Lower leg skin (tissue), 4 donors: ENCODE measurements around the gene FBXL14. TPM values are rescaled to one million over a fixed set of nuclear protein-coding genes. Genes with fewer than 3 reads are reported as not detected.
A peak's percentile ranks its signal among the peaks of the same experiment; 100 is the strongest.
"Not testable (repeated sequence)": the region's sequence is repeated elsewhere in the genome, so short reads cannot be mapped to it uniquely, and the experiment has no call there.

Source experiments
- DNase-seq, 2 donors: peaks; one replicate each; pipeline ENCODE4 v3.0.0-alpha.2; 2019; ENCODE audit warnings: low spot score in 2 of 2
- H3K4me3 ChIP-seq: fragments of 200-600 bp; sonication (generic); 2 replicates; pipeline ENCODE4 v1.5.1; 2017; ENCODE audit warnings: mild to moderate bottlenecking, low read depth; ENCODE audit not compliant: poor library complexity, severe bottlenecking
- POLR2A ChIP-seq, 2 donors: fragments of 450-650 bp; IDR thresholded peaks; one replicate each; pipeline ENCODE4 v1.6.1; 2016 to 2017; ENCODE audit warnings: antibody characterized with exemption in 2 of 2, mild to moderate bottlenecking in 1 of 2, moderate library complexity in 1 of 2
- WGBS, 2 donors: methylation state at CpG; one replicate each; pipeline ENCODE4 v1.1.5; 2018; 5-methylcytosine and 5-hydroxymethylcytosine counted together
- intact Hi-C: fragments of 100-400 bp; cut with DNase I; formaldehyde crosslinking; loops from one replicate; pipeline ENCODE4 v1.15.0; 2023; ENCODE audit warnings: low total_unique reads
- total RNA-seq, 4 donors: library from RNA; depleted of rRNA; stranded (reverse); fragments of >200 nt; gene quantifications; one replicate each; pipeline ENCODE4 v1.1.0, GENCODE V29; 2016
- TF ChIP-seq, protein P1 (sequence below), 3 donors: fragments of 450-650 bp; IDR thresholded peaks; one replicate each; pipeline ENCODE4 v1.5.1; 2016; ENCODE audit warnings: antibody characterized with exemption in 3 of 3, mild to moderate bottlenecking in 3 of 3, moderate library complexity in 2 of 3

FBXL14 gene
- total RNA-seq, 4 donors from 2014 or later, result 9.3 to 12.8 (median 10.9) TPM

DNA sequence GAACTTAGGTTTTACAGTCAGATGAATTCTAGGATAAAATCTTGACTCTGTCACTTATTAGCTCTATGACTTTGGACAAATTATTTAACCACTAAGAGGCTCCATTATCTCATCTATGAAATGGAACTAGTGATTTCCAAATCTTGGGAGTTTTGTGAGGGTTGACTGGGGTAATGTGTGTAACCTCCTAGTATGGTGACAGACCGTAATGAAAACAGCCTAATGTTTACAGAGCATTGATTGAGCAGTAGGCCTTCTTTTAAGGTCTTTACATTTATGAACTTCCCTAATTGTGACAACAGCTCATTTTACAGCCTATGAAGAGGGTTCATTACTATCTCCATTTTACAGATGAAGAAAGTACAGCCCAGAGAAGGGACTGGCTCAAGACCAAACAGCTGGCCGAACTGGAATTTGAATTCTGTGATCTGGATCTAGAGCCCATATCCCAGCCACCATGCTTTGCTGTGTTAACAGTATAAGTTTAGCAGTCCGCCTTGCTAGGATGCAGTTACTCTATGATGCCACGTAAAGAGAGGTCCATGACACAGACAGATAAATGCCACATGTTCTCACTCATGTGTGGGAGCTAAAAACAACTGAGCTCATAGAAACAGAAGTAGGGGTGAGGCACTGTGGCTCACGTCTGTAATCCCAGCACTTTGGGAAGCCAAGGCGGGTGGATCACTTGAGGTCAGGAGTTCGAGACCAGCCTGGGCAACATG, 9.1 kb upstream of the FBXL14 start:
- intact Hi-C loops, result no loop called here
- TF ChIP-seq POLR2A (IDR thresholded peaks at IDR 0.05), result no peak
- TF ChIP-seq, protein P1, sequence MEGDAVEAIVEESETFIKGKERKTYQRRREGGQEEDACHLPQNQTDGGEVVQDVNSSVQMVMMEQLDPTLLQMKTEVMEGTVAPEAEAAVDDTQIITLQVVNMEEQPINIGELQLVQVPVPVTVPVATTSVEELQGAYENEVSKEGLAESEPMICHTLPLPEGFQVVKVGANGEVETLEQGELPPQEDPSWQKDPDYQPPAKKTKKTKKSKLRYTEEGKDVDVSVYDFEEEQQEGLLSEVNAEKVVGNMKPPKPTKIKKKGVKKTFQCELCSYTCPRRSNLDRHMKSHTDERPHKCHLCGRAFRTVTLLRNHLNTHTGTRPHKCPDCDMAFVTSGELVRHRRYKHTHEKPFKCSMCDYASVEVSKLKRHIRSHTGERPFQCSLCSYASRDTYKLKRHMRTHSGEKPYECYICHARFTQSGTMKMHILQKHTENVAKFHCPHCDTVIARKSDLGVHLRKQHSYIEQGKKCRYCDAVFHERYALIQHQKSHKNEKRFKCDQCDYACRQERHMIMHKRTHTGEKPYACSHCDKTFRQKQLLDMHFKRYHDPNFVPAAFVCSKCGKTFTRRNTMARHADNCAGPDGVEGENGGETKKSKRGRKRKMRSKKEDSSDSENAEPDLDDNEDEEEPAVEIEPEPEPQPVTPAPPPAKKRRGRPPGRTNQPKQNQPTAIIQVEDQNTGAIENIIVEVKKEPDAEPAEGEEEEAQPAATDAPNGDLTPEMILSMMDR (IDR thresholded peaks at IDR 0.05), result no peak
- H3K4me3 ChIP-seq, result no peak overlapping the region
- WGBS, 2 donors, result 81 to 84% methylated on average over 7 of the region's 7 CpGs
- DNase-seq, result no peak

DNA sequence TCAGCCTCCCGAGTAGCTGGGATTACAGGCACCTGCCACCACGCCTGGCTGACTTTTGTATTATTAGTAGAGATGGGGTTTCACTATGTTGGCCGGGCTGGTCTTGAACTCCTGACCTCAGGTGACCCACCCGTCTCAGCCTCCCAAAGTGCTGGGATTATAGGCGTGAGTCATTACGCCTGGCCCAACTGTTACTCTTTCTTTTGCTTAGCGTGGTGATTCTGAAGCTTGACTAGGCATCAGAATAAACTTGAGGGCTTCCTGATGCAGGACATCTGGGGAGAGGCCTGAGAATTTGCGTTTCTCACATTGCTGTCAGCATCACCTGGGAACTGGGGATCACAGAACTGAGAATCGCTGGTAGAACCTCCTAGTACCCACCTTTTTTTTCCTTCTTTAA, 8.3 kb upstream of the FBXL14 start:
- intact Hi-C loops, DNase-seq, H3K4me3 ChIP-seq: not testable (repeated sequence)
- 89 to 92% methylated on average over 9 of the region's 9 CpGs for WGBS, 2 donors

DNA sequence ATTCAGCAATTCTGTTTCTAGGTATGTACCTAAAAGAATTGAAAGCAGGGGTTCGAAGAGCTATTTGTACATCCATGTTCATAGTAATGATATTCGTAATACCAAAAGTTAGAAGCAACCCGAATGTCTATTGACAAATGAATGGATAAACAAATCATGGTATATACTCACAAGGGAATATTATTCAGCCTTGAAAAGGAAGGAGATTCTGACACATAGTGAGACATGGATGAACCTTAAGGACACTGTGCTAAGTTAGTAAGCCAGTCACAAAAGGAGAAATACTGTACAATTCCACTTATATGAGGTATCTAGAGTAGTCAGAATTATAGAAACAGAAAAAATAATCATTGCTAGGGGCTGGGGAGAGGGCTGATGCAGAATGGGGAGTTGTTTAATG, 4.4 kb upstream of the FBXL14 start:
- H3K4me3 ChIP-seq, result no peak overlapping the region
- intact Hi-C loops, result no loop called here
- 94 to 97% methylated on average over 3 of the region's 3 CpGs for WGBS, 2 donors
- TF ChIP-seq, protein P1 (IDR thresholded peaks at IDR 0.05), result no peak
- TF ChIP-seq POLR2A (IDR thresholded peaks at IDR 0.05), result no peak
- DNase-seq, result no peak

DNA sequence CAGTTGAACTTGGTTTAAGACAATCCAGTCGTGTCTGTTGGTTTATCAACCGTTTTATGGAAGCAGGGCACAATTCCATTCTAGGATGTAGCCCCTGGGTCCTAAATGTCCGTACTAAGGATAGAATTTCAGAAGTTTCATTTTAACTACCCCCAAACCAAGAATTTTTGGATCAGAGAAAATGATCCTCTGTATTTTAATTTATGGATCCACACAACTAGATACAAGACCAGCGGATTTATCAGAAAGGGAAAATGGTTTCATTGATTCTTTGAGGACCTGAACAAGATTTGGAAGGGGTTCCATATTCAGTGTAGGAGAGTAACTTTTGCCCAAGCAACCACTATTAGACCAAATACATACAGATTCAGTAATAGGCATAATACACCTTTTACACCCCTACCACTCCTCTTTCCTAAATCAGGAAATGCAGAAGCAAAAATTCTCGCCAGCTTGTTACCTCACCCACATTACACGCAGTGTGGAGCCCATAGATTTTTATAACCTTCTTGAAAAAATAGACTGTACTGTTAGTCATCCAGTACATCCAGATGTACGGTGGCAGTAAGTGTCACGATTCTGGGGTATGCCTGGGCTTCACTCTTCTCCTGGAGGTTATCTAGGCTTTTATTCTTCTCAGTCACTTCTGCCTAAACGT, 1.4 kb upstream of the FBXL14 start:
- 72 to 75% methylated on average over 9 of the region's 9 CpGs for WGBS, 2 donors
- H3K4me3 ChIP-seq, result no peak overlapping the region

DNA sequence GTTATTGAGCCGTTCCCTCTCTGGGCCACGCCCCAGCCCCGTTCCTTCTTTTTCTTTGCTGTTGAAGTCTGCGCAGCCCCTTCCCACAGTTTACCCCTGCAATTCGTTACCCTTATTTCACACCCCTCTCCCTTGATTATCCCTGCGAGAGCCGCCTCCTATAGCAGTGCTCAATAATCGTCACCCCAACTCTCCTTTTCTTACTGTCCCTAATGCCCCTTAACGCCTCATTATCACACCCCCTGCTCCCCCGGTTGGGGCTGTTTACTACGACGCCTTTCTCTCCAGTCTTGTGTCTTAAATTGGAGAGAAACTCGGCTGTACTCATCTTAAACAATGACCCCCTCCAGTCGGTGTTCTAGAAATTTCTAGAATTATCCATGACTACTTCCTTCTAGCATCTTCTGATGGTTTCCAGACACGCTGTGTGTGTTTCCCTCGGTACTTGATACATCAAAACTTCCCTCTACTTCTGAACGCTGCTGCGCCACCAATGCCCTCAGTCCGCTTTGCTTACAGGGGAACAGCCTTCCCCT, 713 bp upstream of the FBXL14 start:
- no peak for DNase-seq
- intact Hi-C loops, result no loop called here
- TF ChIP-seq, protein P1 (IDR thresholded peaks at IDR 0.05), result no peak
- no peak for TF ChIP-seq POLR2A (IDR thresholded peaks at IDR 0.05)
- H3K4me3 ChIP-seq, result peak overlapping the region; percentile 75
- WGBS, 2 donors, result 9 to 12% methylated on average over 19 of the region's 19 CpGs

More for the DNA sequence above, 1.4 kb upstream of the FBXL14 start:
- intact Hi-C loops, result no loop called here
- no peak for DNase-seq
- TF ChIP-seq, protein P1 (IDR thresholded peaks at IDR 0.05), result no peak
- TF ChIP-seq POLR2A (IDR thresholded peaks at IDR 0.05), result no peak

DNA sequence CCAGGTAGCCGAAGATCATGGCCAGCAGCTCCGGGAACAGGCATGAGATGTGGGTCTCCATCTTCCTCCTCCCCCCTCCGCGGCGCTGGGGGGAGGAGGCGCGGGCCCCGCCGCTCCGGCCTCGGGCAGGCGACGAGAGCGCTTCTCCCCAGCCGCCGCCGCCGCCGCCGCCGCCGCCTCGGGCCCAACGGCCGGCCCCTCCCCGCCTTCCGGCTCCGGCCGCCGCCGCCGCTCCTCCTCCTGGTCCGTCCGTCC, 448 bp downstream of the FBXL14 start:
- TF ChIP-seq, protein P1 (IDR thresholded peaks at IDR 0.05), result no peak
- TF ChIP-seq POLR2A (IDR thresholded peaks at IDR 0.05), result no peak
- H3K4me3 ChIP-seq, result peak overlapping the region; percentile 75
- WGBS, 2 donors, result 0 to 1% methylated on average over 4 to 19 of the region's 34 CpGs
- no peak for DNase-seq
- intact Hi-C loops, result loop anchor here (5.0 kb wide), 1 partner anchor 477 kb away; no protein-coding TSS in a partner anchor
